Occipital lobe (tissue), 2 donors: Measurements from ENCODE around the gene GNAQ. TPM values are rescaled to one million over a fixed set of nuclear protein-coding genes. Genes with fewer than 3 reads are reported as not detected.

ENCODE experiments used
- DNase-seq: peaks from one replicate; lab custom pipeline; 2025; lab: John Stamatoyannopoulos, UW
- total RNA-seq: library from RNA; depleted of rRNA; stranded (reverse); fragments of >200 nt; gene quantifications from one replicate; pipeline ENCODE4 v1.2.3, GENCODE V29; 2014

The GNAQ gene
- total RNA-seq, 1 donor from 2014 or later = 169 TPM

- DNase-seq = no peak
Measured at GRCh38 chr9:77817590-77818311, 213.9 kb downstream of the GNAQ start.

GRCh38 chr9:77816641-77817341 is 214.8 kb downstream of the GNAQ start:
- DNase-seq = no peak

GRCh38 chr9:77815260-77815659 is 216.4 kb downstream of the GNAQ start:
- no peak for DNase-seq

GRCh38 chr9:77811832-77812231 is 219.8 kb downstream of the GNAQ start:
- DNase-seq = no peak

GRCh38 chr9:77810637-77811119 is 220.9 kb downstream of the GNAQ start:
- DNase-seq = no peak

- no peak for DNase-seq
Measured at GRCh38 chr9:77810047-77810446, 221.6 kb downstream of the GNAQ start.

- DNase-seq = no peak
Measured at GRCh38 chr9:77809552-77809951, 222.1 kb downstream of the GNAQ start.

- DNase-seq = no peak
Measured at GRCh38 chr9:77808751-77809081, 222.9 kb downstream of the GNAQ start.

- DNase-seq = no peak
Measured at GRCh38 chr9:77807846-77808750, 223.5 kb downstream of the GNAQ start.

GRCh38 chr9:77807281-77807683 is 224.3 kb downstream of the GNAQ start:
- DNase-seq = no peak

- no peak for DNase-seq
Measured at GRCh38 chr9:77806741-77807140, 224.9 kb downstream of the GNAQ start.

GRCh38 chr9:77805810-77806209 is 225.8 kb downstream of the GNAQ start:
- DNase-seq = no peak

- no peak for DNase-seq
Measured at GRCh38 chr9:77803423-77803822, 228.2 kb downstream of the GNAQ start.

GRCh38 chr9:77802515-77803293 is 228.9 kb downstream of the GNAQ start:
- DNase-seq = no peak

- no peak for DNase-seq
Measured at GRCh38 chr9:77802064-77802463, 229.5 kb downstream of the GNAQ start.

GRCh38 chr9:77800924-77801551 is 230.6 kb downstream of the GNAQ start:
- no peak for DNase-seq

- DNase-seq = no peak
Measured at GRCh38 chr9:77798140-77798539, 233.5 kb downstream of the GNAQ start.

GRCh38 chr9:77794985-77795384 is 236.6 kb downstream of the GNAQ start:
- DNase-seq = no peak

GRCh38 chr9:77793849-77794248 is 237.8 kb downstream of the GNAQ start:
- DNase-seq = no peak

GRCh38 chr9:77789891-77790290 is 241.7 kb downstream of the GNAQ start:
- no peak for DNase-seq

- DNase-seq = no peak
Measured at GRCh38 chr9:77785341-77785740, 246.3 kb downstream of the GNAQ start.
